K562 (cell line): ENCODE results near the gene HDAC9.

Experiments
- GATA2 ChIP-seq: sonication (generic); formaldehyde crosslinking; IDR thresholded peaks from 2 replicates; pipeline ENCODE4 v1.4.0; 2020; ENCODE audit warnings: mild to moderate bottlenecking, missing genetic modification reagents
- PYGO2 ChIP-seq: fragments of 450-650 bp; IDR thresholded peaks from 2 replicates; pipeline ENCODE4 v1.6.1; 2016; ENCODE audit warnings: mild to moderate bottlenecking, missing genetic modification characterization, moderate library complexity, missing compliant biosample characterization
- ZFX ChIP-seq: sonication (generic); formaldehyde crosslinking; IDR thresholded peaks from 2 replicates; pipeline ENCODE4 v1.8.0; 2022; ENCODE audit warnings: mild to moderate bottlenecking, missing genetic modification reagents, moderate library complexity

GRCh38 chr7:18671176-18671575, 175.6 kb downstream of the HDAC9 start:
- TF ChIP-seq PYGO2 (tag), result no peak
- no peak for TF ChIP-seq GATA2 (CRISPR knock-in tag)
- no peak for TF ChIP-seq ZFX (CRISPR knock-in tag)
